ENCODE measurements around the gene STEAP3. TPM values are rescaled to one million over a fixed set of nuclear protein-coding genes. Genes with fewer than 3 reads are reported as not detected.

Gene STEAP3
- total and polyA plus RNA-seq, 2 donors (not counting 3 experiments of a cell fraction or from before 2014, with no cell fraction given), result 8.6 to 17.4 TPM

DNA sequence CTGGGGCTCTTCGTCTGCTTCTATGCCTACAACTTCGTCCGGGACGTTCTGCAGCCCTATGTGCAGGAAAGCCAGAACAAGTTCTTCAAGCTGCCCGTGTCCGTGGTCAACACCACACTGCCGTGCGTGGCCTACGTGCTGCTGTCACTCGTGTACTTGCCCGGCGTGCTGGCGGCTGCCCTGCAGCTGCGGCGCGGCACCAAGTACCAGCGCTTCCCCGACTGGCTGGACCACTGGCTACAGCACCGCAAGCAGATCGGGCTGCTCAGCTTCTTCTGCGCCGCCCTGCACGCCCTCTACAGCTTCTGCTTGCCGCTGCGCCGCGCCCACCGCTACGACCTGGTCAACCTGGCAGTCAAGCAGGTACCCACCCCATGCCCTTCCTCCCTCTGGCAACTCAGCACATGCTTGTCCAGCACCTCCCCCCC is 24.2 kb downstream of the STEAP3 start:
- H3K9me3 ChIP-seq (replicated peaks; ENCODE audit: control insufficient read depth, insufficient read depth, low read length), result no peaks in the 10 kb centered on the region
- H3K4me1 ChIP-seq (ENCODE audit: control insufficient read depth, extremely low read depth, insufficient read depth, low read length), result peaks cover 10% of the 10 kb centered on the region
- TF ChIP-seq, protein P1, sequence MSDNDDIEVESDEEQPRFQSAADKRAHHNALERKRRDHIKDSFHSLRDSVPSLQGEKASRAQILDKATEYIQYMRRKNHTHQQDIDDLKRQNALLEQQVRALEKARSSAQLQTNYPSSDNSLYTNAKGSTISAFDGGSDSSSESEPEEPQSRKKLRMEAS (IDR thresholded peaks at IDR 0.05; ENCODE audit: insufficient read depth, insufficient read length), result no peak
- TF ChIP-seq CTCF (IDR thresholded peaks at IDR 0.05; ENCODE audit: extremely low read depth in 1 of 2, insufficient read depth in 1 of 2, low read depth in 1 of 2, low read length in 2 of 2) (no peak), MYC (IDR thresholded peaks at IDR 0.05; ENCODE audit: low read depth, low read length) (no peak), POLR2A (IDR thresholded peaks at IDR 0.05; ENCODE audit: low read depth, low read length) (no peak)
- H3K36me3 ChIP-seq (ENCODE audit: control insufficient read depth in 2 of 2, extremely low read depth in 1 of 2, insufficient read depth in 2 of 2, low read length in 2 of 2), result no peaks in the 10 kb centered on the region
- ChIA-PET CTCF (interaction anchor here (0.5 kb wide), 1 partner anchor 144 kb away, joined by 4 read pairs; no protein-coding TSS in a partner anchor), POLR2A (no interaction called here)
- DNase-seq (ENCODE audit: low read depth, low spot score) (no peak), FAIRE-seq (no peak)
- no peaks in the 10 kb centered on the region for H3K27me3 ChIP-seq (ENCODE audit: control insufficient read depth in 2 of 2, insufficient read depth in 2 of 2, low read length in 2 of 2)
- no peak overlapping the region for H3K4me2 ChIP-seq (ENCODE audit: insufficient read depth, low read length)
- H3K4me3 ChIP-seq (replicated peaks in 1 of 3; ENCODE audit: insufficient read depth in 1 of 3, low read depth in 1 of 3, low read length in 3 of 3), result no peak overlapping the region
- no peak overlapping the region for H2AFZ ChIP-seq (ENCODE audit: low read depth, low read length)
- H3K9me1 ChIP-seq (replicated peaks; ENCODE audit: control insufficient read depth, extremely low read depth, insufficient read depth, low read length), result no peaks in the 10 kb centered on the region
- no peaks in the 10 kb centered on the region for H3K79me2 ChIP-seq (ENCODE audit: control insufficient read depth, insufficient read depth, low read length)
- H3K27ac ChIP-seq (ENCODE audit: insufficient read depth, low read depth, low read length), result no peak overlapping the region
- H4K20me1 ChIP-seq (replicated peaks; ENCODE audit: control insufficient read depth, extremely low read depth, insufficient read depth, low read length), result no peaks in the 10 kb centered on the region
- dilution Hi-C loops (cut with MboI; ENCODE audit: extremely low pct_ligation_motif_present, low sequenced_read_pairs) (no loop called here), intact Hi-C loops (cut with micrococcal nuclease) (no loop called here)
- BruUV-seq (replicated peaks), result no TSS peak
- no peak overlapping the region for H3K9ac ChIP-seq (replicated peaks; ENCODE audit: extremely low read depth, insufficient read depth, low read length)

DNA sequence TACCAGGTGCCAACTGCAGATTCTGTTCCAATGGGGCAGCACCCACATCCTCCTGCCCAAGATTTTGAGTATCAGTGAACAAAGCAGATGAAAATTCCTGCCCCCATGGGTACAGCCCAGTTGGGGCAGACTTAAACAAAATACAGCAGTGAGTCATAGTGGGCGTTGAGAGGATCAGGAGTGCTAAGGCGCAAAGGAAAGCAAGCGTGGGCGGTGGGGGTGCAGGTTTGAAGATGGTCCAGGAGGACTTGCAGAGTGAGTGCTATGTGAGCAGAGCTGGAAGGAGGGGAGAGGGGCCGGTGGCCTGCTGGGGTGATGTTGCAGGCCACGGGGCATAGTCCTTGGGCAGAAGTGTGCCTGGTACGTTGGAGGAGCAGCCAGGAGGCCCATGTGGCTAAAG is 24.7 kb downstream of the STEAP3 start:
- ChIA-PET POLR2A (no interaction called here), CTCF (no interaction called here)
- H3K4me3 ChIP-seq (replicated peaks in 1 of 3; ENCODE audit: insufficient read depth in 1 of 3, low read depth in 1 of 3, low read length in 3 of 3), result no peak overlapping the region
- H3K36me3 ChIP-seq (ENCODE audit: control insufficient read depth in 2 of 2, extremely low read depth in 1 of 2, insufficient read depth in 2 of 2, low read length in 2 of 2), result no peaks in the 10 kb centered on the region
- H3K27me3 ChIP-seq (ENCODE audit: control insufficient read depth in 2 of 2, insufficient read depth in 2 of 2, low read length in 2 of 2), result no peaks in the 10 kb centered on the region
- H3K4me2 ChIP-seq (ENCODE audit: insufficient read depth, low read length), result no peak overlapping the region
- FAIRE-seq, result no peak
- no TSS peak for BruUV-seq (replicated peaks)
- H3K4me1 ChIP-seq (ENCODE audit: control insufficient read depth, extremely low read depth, insufficient read depth, low read length), result peaks cover 14% of the 10 kb centered on the region
- H2AFZ ChIP-seq (ENCODE audit: low read depth, low read length), result no peak overlapping the region
- TF ChIP-seq MYC (IDR thresholded peaks at IDR 0.05; ENCODE audit: low read depth, low read length) (no peak), POLR2AphosphoS5 (IDR thresholded peaks at IDR 0.05; ENCODE audit: insufficient read depth, low read depth, low read length) (no peak), CTCF (IDR thresholded peaks at IDR 0.05; ENCODE audit: extremely low read depth in 1 of 2, insufficient read depth in 1 of 2, low read depth in 1 of 2, low read length in 2 of 2) (no peak), GATA2 (IDR thresholded peaks at IDR 0.05; ENCODE audit: insufficient read depth, insufficient read length, low read depth, low read length) (no peak), EZH2 (IDR thresholded peaks at IDR 0.05; ENCODE audit: borderline replicate concordance, low read depth, low read length, severe bottlenecking) (no peak), JUN (IDR thresholded peaks at IDR 0.05; ENCODE audit: borderline replicate concordance, insufficient read depth, insufficient read length, low read depth) (no peak), POLR2A (IDR thresholded peaks at IDR 0.05; ENCODE audit: low read depth, low read length) (no peak), FOS (IDR thresholded peaks at IDR 0.05; ENCODE audit: borderline replicate concordance, insufficient read depth, low read length) (no peak)
- TF ChIP-seq, protein P1 (IDR thresholded peaks at IDR 0.05; ENCODE audit: insufficient read depth, insufficient read length), result no peak
- intact Hi-C loops (cut with micrococcal nuclease) (no loop called here), dilution Hi-C loops (cut with MboI; ENCODE audit: extremely low pct_ligation_motif_present, low sequenced_read_pairs) (no loop called here)
- H3K9me1 ChIP-seq (replicated peaks; ENCODE audit: control insufficient read depth, extremely low read depth, insufficient read depth, low read length), result no peaks in the 10 kb centered on the region
- no peaks in the 10 kb centered on the region for H3K9me3 ChIP-seq (replicated peaks; ENCODE audit: control insufficient read depth, insufficient read depth, low read length)
- no peaks in the 10 kb centered on the region for H4K20me1 ChIP-seq (replicated peaks; ENCODE audit: control insufficient read depth, extremely low read depth, insufficient read depth, low read length)
- no peak for DNase-seq (ENCODE audit: low read depth, low spot score)
- no peak overlapping the region for H3K9ac ChIP-seq (replicated peaks; ENCODE audit: extremely low read depth, insufficient read depth, low read length)
- no peak overlapping the region for H3K27ac ChIP-seq (ENCODE audit: insufficient read depth, low read depth, low read length)
- no peaks in the 10 kb centered on the region for H3K79me2 ChIP-seq (ENCODE audit: control insufficient read depth, insufficient read depth, low read length)
